ENCODE data around the gene FBXL20.

GRCh38 chr17:39204245-39204644, 197.2 kb downstream of the FBXL20 start:
- TF ChIP-seq CTCF (IDR thresholded peaks at IDR 0.05) = no peak
- no peak for TF ChIP-seq POLR2AphosphoS5 (IDR thresholded peaks at IDR 0.05; ENCODE audit: low read depth, low read length)
- no peak for TF ChIP-seq REST (IDR thresholded peaks at IDR 0.05; ENCODE audit: insufficient read depth in 1 of 2, low read depth in 2 of 2, low read length in 1 of 2)
- TF ChIP-seq SIN3A (IDR thresholded peaks at IDR 0.05; ENCODE audit: borderline replicate concordance, insufficient read depth, low read depth, low read length) = no peak
